ENCODE measurements around the gene PRKRA. TPM values are rescaled to one million over a fixed set of nuclear protein-coding genes. Genes with fewer than 3 reads are reported as not detected.

Gene PRKRA
- total and polyA plus RNA-seq, 2 of the 13 experiments (the other 11 are each of a cell fraction or from before 2014, with no cell fraction given) = 53.1 to 74.7 TPM

DNA sequence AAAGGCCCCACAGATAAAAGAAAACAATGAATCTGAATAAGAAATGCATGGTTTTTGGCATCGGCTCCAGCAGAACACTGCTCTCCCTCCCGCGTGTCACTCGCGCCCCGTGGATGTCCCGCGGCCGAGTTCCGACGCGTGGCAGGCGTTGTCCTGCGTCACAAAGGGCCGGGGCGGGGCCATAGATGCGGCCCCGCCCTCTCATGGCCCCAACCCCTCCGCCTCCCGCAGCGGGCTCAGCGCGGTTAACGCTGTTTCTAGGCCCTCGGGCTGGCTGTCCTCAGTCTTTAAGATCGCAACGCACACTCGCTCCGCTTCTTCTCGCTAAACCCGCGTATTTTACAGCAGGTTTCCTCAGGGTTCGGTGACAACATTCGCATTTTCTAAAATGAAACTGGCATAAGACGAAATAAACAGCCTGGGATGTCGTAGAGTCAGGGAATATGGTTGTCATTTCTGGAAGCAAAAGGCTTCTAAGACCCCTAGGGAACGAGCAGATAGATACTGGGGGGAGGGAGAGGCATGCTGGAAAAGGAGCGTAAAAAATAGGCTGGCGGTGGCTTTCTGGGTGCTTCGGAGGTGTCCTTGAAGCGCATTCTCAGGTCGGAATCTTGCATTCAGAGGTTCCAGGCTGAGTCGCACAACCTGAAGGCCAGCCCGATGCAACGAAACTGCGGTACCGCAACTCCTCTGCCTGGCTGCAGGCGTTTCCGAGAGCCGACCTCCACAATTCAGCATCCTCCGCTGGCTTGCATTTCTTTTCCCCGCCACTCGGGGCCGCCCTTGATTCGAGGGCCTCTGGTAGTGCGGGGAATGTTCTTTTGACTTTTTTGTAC lies 27.7 kb upstream of the PRKRA start, which contains the start of gene FKBP7 (continued):
- TF ChIP-seq SPEN (CRISPR knock-in tag; IDR thresholded peaks at IDR 0.05; ENCODE audit: low read depth) = peak; percentile 51; the same call in 1 of the 2 replicates
- TF ChIP-seq ZNF34 (CRISPR knock-in tag; IDR thresholded peaks at IDR 0.05; ENCODE audit: borderline replicate concordance) = peak; percentile 81; the same call in 1 of the 2 replicates
- TF ChIP-seq JDP2 (CRISPR knock-in tag; IDR thresholded peaks at IDR 0.05; ENCODE audit: borderline replicate concordance) = no peak
- peak; percentile 90 for TF ChIP-seq ZNF883 (CRISPR knock-in tag; IDR thresholded peaks at IDR 0.05; ENCODE audit: not compliant biosample characterization)
- no peak; the same call in 1 of the 2 replicates for TF ChIP-seq MZF1 (CRISPR knock-in tag; IDR thresholded peaks at IDR 0.05; ENCODE audit: borderline replicate concordance)
- 0 out of 4 replicates have a peak, but pooled peaks of 1 of the 2 experiments have one; percentile 18 for TF ChIP-seq EP300 (IDR thresholded peaks at IDR 0.05; ENCODE audit: low read depth in 2 of 2, low read length in 2 of 2)
- TF ChIP-seq EP300 (CRISPR knock-in tag; IDR thresholded peaks at IDR 0.05; ENCODE audit: borderline replicate concordance) = no peak; the same call in 1 of the 2 replicates
- TF ChIP-seq RCOR2 (CRISPR knock-in tag; IDR thresholded peaks at IDR 0.05) = peak; percentile 72; the same call in 1 of the 2 replicates
- TF ChIP-seq THAP9 (CRISPR knock-in tag; IDR thresholded peaks at IDR 0.05; ENCODE audit: borderline replicate concordance) = peak; percentile 87; the same call in 1 of the 2 replicates
- peak; percentile 28 for TF ChIP-seq HCFC1 (IDR thresholded peaks at IDR 0.05; ENCODE audit: low read depth, low read length)
- TF ChIP-seq, protein P1, sequence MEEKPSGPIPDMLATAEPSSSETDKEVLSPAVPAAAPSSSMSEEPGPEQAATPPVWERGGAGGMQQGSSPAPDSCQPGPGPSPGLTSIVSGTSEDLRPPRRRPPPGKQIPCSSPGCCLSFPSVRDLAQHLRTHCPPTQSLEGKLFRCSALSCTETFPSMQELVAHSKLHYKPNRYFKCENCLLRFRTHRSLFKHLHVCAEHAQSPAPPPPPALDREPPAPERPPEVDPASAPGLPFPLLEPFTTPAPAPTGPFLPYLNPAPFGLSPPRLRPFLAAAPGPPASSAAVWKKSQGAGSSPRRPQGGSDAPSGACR (CRISPR knock-in tag; IDR thresholded peaks at IDR 0.05) = no peak
- no peak for TF ChIP-seq PTBP1 (IDR thresholded peaks at IDR 0.05; ENCODE audit: low read depth, low read length, poor library complexity, severe bottlenecking)
- peak; percentile 80 for TF ChIP-seq ZBTB21 (CRISPR knock-in tag; IDR thresholded peaks at IDR 0.05)
- TF ChIP-seq ZBTB4 (CRISPR knock-in tag; IDR thresholded peaks at IDR 0.05; ENCODE audit: borderline replicate concordance) = 0 out of 2 replicates have a peak, but pooled peaks have one; percentile 21
- TF ChIP-seq ZNF569 (CRISPR knock-in tag; IDR thresholded peaks at IDR 0.05; ENCODE audit: borderline replicate concordance) = no peak
- no peak for TF ChIP-seq ZNF10 (CRISPR knock-in tag; IDR thresholded peaks at IDR 0.05; ENCODE audit: borderline replicate concordance, low read depth)
- TF ChIP-seq FOXA3 (CRISPR knock-in tag; IDR thresholded peaks at IDR 0.05) = no peak; the same call in 1 of the 2 replicates
- no peak for TF ChIP-seq ZNF850 (CRISPR knock-in tag; conservative IDR thresholded peaks at IDR 0.05)
